ENCODE data around the gene RNF223.

GRCh38 chr1:1045129-1045528 lies 29.0 kb downstream of the RNF223 start:
- TF ChIP-seq CTCF (IDR thresholded peaks at IDR 0.05; ENCODE audit: low read depth, low read length) (no peak), MAX (IDR thresholded peaks at IDR 0.05; ENCODE audit: low read depth, low read length) (no peak)

All from NB4 (cell line).